ENCODE results near the gene VASH1.
"Not testable (repeated sequence)": the region's sequence is repeated elsewhere in the genome, so short reads cannot be mapped to it uniquely, and the experiment has no call there.

The VASH1 gene

DNA sequence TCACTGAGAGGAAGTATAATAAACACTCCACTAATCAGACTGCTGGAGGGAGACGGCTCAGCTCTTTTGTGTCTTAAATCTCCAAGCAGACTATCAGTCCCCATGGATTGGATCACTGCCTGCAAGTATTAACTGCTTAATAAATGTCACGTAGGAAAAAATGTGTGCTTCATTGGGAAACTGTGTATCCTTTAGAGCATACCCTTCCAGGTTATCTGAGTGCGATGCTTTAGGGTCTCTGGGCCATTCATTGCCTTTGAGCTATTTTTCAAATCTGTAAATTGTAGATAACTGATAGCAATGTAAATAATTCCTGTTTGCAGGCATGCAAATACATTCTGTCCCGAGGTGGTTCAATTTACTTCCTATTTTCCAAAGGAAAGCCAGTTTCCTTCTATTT, 45.0 kb upstream of the VASH1 start:
- Histone ChIP-seq H3K9me3 (no peaks in the 10 kb centered on the region), H3K4me3 (no peak overlapping the region), H3K36me3 (no peaks in the 10 kb centered on the region), H3K4me1 (no peaks in the 10 kb centered on the region), H3K27me3 (no peaks in the 10 kb centered on the region), H3K27ac (no peak overlapping the region)
- DNase-seq, result no peak
- TF ChIP-seq, protein P1, sequence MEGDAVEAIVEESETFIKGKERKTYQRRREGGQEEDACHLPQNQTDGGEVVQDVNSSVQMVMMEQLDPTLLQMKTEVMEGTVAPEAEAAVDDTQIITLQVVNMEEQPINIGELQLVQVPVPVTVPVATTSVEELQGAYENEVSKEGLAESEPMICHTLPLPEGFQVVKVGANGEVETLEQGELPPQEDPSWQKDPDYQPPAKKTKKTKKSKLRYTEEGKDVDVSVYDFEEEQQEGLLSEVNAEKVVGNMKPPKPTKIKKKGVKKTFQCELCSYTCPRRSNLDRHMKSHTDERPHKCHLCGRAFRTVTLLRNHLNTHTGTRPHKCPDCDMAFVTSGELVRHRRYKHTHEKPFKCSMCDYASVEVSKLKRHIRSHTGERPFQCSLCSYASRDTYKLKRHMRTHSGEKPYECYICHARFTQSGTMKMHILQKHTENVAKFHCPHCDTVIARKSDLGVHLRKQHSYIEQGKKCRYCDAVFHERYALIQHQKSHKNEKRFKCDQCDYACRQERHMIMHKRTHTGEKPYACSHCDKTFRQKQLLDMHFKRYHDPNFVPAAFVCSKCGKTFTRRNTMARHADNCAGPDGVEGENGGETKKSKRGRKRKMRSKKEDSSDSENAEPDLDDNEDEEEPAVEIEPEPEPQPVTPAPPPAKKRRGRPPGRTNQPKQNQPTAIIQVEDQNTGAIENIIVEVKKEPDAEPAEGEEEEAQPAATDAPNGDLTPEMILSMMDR (IDR thresholded peaks at IDR 0.05), result no peak
- intact Hi-C loops (cut with DNase I; ENCODE audit: low total_unique reads), result no loop called here

DNA sequence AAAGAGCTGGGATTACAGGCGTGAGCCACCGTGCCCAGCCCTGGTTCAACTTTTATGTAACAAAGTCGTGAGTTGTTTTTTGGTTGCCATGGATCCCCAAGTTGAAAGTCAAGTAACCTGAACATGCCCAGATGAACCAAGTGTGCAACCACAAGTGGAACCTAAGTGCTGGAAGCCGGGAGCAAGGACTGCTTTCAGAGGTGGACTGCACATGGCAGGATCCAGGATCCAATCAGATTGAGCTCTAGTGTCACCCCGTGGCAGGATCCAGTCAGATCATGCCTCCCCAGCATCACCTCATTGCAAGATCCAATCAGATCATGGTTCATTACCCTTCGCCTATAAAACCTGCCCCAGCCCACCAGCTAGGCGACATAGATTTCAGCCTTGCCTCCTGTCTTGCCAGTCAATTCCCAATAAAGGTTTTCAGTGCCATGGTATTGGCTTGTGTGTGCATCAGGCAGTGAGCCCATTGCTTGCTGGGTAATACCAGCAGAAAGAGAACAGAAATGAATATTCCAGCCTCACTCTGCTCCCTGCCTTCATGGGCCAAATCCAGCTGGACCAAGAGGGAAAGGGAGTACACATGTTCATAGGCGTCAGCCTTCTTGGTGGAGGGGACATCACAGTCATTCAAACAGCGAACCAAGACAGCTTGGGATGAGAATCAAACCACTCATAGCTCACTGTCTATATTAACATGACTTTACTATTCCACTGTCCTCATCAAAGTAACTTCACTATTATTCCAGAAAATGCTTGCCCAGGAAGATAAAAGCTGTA, 43.6 kb upstream of the VASH1 start:
- Histone ChIP-seq H3K4me1 (no peaks in the 10 kb centered on the region), H3K27me3 (no peaks in the 10 kb centered on the region), H3K27ac (no peak overlapping the region), H3K4me3 (no peak overlapping the region), H3K36me3 (no peaks in the 10 kb centered on the region), H3K9me3 (no peaks in the 10 kb centered on the region)
- TF ChIP-seq, protein P1 (IDR thresholded peaks at IDR 0.05), result no peak
- intact Hi-C loops (cut with DNase I; ENCODE audit: low total_unique reads), result no loop called here
- DNase-seq, result no peak

DNA sequence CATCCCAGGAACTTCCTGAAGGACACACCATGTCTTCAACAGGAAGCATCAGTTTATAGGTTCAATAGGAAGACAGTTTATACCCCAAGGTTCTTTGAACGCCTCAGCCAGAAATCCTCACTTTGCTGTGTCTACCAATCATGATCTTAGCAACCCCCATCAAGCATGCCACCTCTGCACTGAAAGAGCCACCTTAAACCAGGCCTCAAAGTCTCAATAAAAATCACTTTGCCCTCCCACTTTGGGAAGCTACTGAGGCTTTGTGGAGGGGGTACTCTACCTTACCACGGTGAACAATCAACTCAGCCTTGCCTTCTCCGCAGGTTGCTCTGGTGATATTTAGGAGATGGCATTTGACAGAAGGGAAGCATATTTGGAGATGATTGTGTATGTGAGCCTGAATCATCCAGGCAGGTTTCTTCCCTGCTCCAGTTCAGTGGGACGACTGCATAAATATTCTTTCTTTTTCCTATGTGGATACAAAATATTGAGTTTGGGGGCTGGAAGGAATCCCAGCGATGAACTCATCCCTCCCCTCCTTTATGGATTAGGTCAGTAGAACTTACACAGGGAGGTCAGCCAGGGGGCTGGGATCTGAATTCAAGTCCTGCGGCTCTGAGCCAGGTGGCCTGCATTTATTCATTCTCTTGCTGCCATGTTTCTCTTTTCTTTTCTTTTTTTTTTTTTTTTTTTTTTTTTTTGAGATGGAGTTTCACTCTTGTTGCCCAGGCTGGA, 42.8 kb upstream of the VASH1 start:
- Histone ChIP-seq H3K4me1 (no peaks in the 10 kb centered on the region), H3K36me3 (no peaks in the 10 kb centered on the region), H3K27me3 (no peaks in the 10 kb centered on the region), H3K9me3 (no peaks in the 10 kb centered on the region), H3K27ac (no peak overlapping the region), H3K4me3 (no peak overlapping the region)
- intact Hi-C loops (cut with DNase I; ENCODE audit: low total_unique reads), result no loop called here
- TF ChIP-seq, protein P1 (IDR thresholded peaks at IDR 0.05), result no peak
- DNase-seq, result no peak

DNA sequence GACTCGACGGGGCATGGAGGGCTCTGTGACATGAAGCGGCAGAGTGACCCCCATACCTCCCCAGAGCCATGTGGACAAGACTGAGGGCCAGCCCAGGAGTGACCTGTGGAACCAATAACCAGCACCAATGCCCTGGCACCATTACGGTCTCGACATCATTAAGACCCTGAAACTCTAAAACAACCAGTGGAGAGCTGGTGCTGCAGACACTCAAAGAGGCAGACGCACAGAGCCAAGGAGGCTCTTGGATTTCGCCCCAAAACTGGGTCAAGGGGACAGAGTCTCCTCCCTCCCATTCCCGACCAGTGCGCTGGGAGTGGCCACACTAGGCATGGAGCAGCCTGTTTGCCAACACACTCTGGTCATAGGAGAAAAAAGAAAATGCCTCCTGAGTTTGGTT, 41.6 kb upstream of the VASH1 start:
- Histone ChIP-seq H3K27ac (no peak overlapping the region), H3K36me3 (no peaks in the 10 kb centered on the region), H3K4me1 (no peaks in the 10 kb centered on the region), H3K27me3 (no peaks in the 10 kb centered on the region), H3K9me3 (no peaks in the 10 kb centered on the region), H3K4me3 (no peak overlapping the region)
- intact Hi-C loops (cut with DNase I; ENCODE audit: low total_unique reads), result no loop called here
- TF ChIP-seq, protein P1 (IDR thresholded peaks at IDR 0.05), result no peak
- no peak for DNase-seq

DNA sequence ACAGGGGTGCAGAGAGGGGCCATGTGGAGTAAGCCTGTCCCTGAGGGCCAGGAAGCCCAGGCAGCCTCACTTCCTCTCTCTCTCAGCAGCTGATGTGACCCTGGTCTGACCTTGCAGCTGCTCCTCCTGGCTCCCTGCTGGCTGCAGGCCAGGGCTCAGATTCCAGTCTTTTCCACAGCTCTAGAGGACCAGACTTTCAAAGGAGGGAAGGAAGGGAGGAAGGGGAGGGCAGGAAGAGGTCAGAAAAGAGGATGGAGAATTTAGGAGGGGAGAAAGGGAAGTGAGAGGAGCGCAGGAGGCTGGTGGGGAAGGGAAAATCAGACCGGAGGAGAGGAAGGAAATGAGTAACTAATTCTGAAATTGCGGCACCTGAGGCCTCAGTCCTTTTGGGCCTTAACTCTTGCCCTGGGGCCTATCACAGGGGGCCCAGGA, 40.9 kb upstream of the VASH1 start:
- H3K4me1 ChIP-seq, result no peaks in the 10 kb centered on the region
- TF ChIP-seq, protein P1 (IDR thresholded peaks at IDR 0.05), result no peak
- no peaks in the 10 kb centered on the region for H3K27me3 ChIP-seq
- DNase-seq, result peak; percentile 70 to 75
- H3K36me3 ChIP-seq, result no peaks in the 10 kb centered on the region
- H3K4me3 ChIP-seq, result no peak overlapping the region
- intact Hi-C loops (cut with DNase I; ENCODE audit: low total_unique reads), result no loop called here
- no peaks in the 10 kb centered on the region for H3K9me3 ChIP-seq
- no peak overlapping the region for H3K27ac ChIP-seq

DNA sequence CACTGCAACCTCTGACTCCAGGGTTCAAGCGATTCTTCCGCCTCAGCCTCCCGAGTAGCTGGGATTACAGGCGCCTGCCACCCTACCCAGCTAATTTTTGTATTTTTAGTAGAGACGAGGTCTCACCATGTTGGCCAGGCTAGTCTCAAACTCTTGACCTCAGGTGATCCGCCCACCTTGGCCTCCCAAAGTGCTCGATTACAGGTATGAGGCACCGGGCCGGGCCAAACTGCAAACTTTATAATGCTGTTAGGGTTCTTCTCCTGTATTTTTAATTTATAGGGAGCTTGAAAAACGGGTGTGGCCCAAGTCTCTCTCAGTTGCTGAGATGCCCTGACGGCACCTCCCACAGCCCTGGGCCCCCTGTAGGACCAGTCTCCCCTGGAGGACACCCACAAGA, 39.8 kb upstream of the VASH1 start:
- H3K36me3 ChIP-seq; intact Hi-C loops (cut with DNase I; ENCODE audit: low total_unique reads); H3K4me3 ChIP-seq; H3K27me3 ChIP-seq; DNase-seq; H3K27ac ChIP-seq; H3K9me3 ChIP-seq; H3K4me1 ChIP-seq: not testable (repeated sequence)
